Activated CD4-positive, CD25-positive, alpha-beta regulatory T cell treated with anti-CD3 and anti-CD28 coated beads, Interleukin-2, amount 50 U/mL, for 16 hours (primary cell): Measurements from ENCODE around the gene SPEG.

Experiments
- DNase-seq: peaks from one replicate; pipeline ENCODE4 v3.0.0-alpha.2; 2020; ENCODE audit warnings: low read depth, low spot score

The SPEG gene

GRCh38 chr2:219423652-219424377 lies 10.8 kb upstream of the SPEG start:
- DNase-seq = no peak

GRCh38 chr2:219425238-219426067 lies 9.2 kb upstream of the SPEG start:
- DNase-seq = no peak

- no peak for DNase-seq
Observed at GRCh38 chr2:219426068-219426443, 8.6 kb upstream of the SPEG start.

- no peak for DNase-seq
Observed at GRCh38 chr2:219426534-219427136, 8.0 kb upstream of the SPEG start.

- DNase-seq = no peak
Observed at GRCh38 chr2:219428469-219428868, 6.2 kb upstream of the SPEG start.

- DNase-seq = no peak
Observed at GRCh38 chr2:219429958-219430606, 4.6 kb upstream of the SPEG start.

GRCh38 chr2:219430633-219431615 lies 3.7 kb upstream of the SPEG start:
- no peak for DNase-seq

GRCh38 chr2:219433666-219434467 lies 776 bp upstream of the SPEG start:
- DNase-seq = no peak

- DNase-seq = no peak
Observed at GRCh38 chr2:219434468-219434717, 250 bp upstream of the SPEG start.

GRCh38 chr2:219435701-219436100 lies 1.1 kb downstream of the SPEG start:
- DNase-seq = no peak

GRCh38 chr2:219436491-219436890 lies 1.8 kb downstream of the SPEG start:
- DNase-seq = no peak

GRCh38 chr2:219437141-219437540 lies 2.5 kb downstream of the SPEG start:
- no peak for DNase-seq

GRCh38 chr2:219437690-219438206 lies 3.1 kb downstream of the SPEG start:
- DNase-seq = no peak

- DNase-seq = no peak
Observed at GRCh38 chr2:219438453-219438852, 3.8 kb downstream of the SPEG start.

GRCh38 chr2:219439506-219439905 lies 4.9 kb downstream of the SPEG start:
- DNase-seq = no peak

GRCh38 chr2:219440388-219441256 lies 6.0 kb downstream of the SPEG start:
- DNase-seq = no peak

- DNase-seq = no peak
Observed at GRCh38 chr2:219441451-219442255, 7.0 kb downstream of the SPEG start.

GRCh38 chr2:219442256-219443015 lies 7.8 kb downstream of the SPEG start:
- no peak for DNase-seq
